SK-N-SH (cell line): ENCODE results near the gene USH1G. TPM values are rescaled to one million over a fixed set of nuclear protein-coding genes. Genes with fewer than 3 reads are reported as not detected.

ENCODE experiments used
- CTCF ChIA-PET: fragments of 300-600, 350-600 bp; formaldehyde crosslinking; extraction: SDS; loops from one replicate; lab custom pipeline; 2021; lab: Yijun Ruan, JAX
- POLR2A ChIA-PET: fragments of 350-600 bp; sonication (Branson Sonifier 250); formaldehyde crosslinking; extraction: SDS; loops from one replicate; lab custom pipeline; 2020; ENCODE audit warnings: antibody characterized with exemption, inconsistent platforms; lab: Yijun Ruan, JAX
- DNase-seq: peaks from one replicate; pipeline ENCODE4 v3.0.0; 2012
- H2AFZ ChIP-seq: fragments of 200-600 bp; sonication (generic); 2 replicates; pipeline ENCODE4 v1.8.1; 2016; ENCODE audit warnings: antibody characterized with exemption, mild to moderate bottlenecking, low read depth
- H3F3A ChIP-seq: fragments of 200-600 bp; sonication (generic); replicated peaks from 2 replicates; pipeline ENCODE3; 2016; ENCODE audit warnings: antibody characterized with exemption, mild to moderate bottlenecking; ENCODE audit not compliant: insufficient read depth
- H3K27ac ChIP-seq, 2 experiments: fragments of 200-500 bp in 1 of 2; fragments of 200-600 bp in 1 of 2; sonication (Bioruptor generic) in 1 of 2; sonication (generic), shearing (Covaris generic) in 1 of 2; 2 replicates each; pipeline versions ENCODE4 v1.5.1 to v1.6.1; 2014 to 2016; ENCODE audit warnings: low read depth in 2 of 2, inconsistent platforms in 1 of 2, low read length in 1 of 2, mild to moderate bottlenecking in 1 of 2, mixed read lengths in 1 of 2
- H3K27me3 ChIP-seq: fragments of 200-600 bp; sonication (generic), shearing (Covaris generic); 2 replicates; pipeline ENCODE4 v1.6.1; 2016; ENCODE audit warnings: mixed run types; ENCODE audit not compliant: insufficient read depth
- H3K36me3 ChIP-seq, 2 experiments: fragments of 200-500 bp in 1 of 2; fragments of 200-600 bp in 1 of 2; sonication (Bioruptor generic) in 1 of 2; sonication (generic) in 1 of 2; replicated peaks in 1 of 2; 2 replicates each; pipeline versions ENCODE3 to v1.5.1; 2014 to 2016; ENCODE audit warnings: low read length in 1 of 2, mild to moderate bottlenecking in 1 of 2; ENCODE audit not compliant: insufficient read depth in 2 of 2, control insufficient read depth in 1 of 2
- H3K4me1 ChIP-seq, 2 experiments: fragments of 200-500 bp in 1 of 2; fragments of 200-600 bp in 1 of 2; sonication (Bioruptor generic) in 1 of 2; sonication (generic), shearing (Covaris generic) in 1 of 2; 2 replicates each; pipeline versions ENCODE4 v1.5.1 to v1.6.1; 2014 to 2016; ENCODE audit warnings: low read depth in 1 of 2, low read length in 1 of 2, mixed run types in 1 of 2; ENCODE audit not compliant: insufficient read depth in 2 of 2, control insufficient read depth in 1 of 2
- H3K4me2 ChIP-seq: fragments of 200-600 bp; sonication (generic), shearing (Covaris generic); 2 replicates; pipeline ENCODE4 v1.6.1; 2017; ENCODE audit warnings: mixed run types
- H3K4me3 ChIP-seq, 2 experiments: fragments of 200-500 bp in 1 of 2; fragments of 200-600 bp in 1 of 2; sonication (Bioruptor generic) in 1 of 2; sonication (generic), shearing (Covaris generic) in 1 of 2; 2 replicates each; pipeline versions ENCODE4 v1.5.1 to v1.8.1; 2014 to 2016; ENCODE audit warnings: low read depth in 2 of 2, inconsistent platforms in 1 of 2, low read length in 1 of 2, mild to moderate bottlenecking in 1 of 2, mixed read lengths in 1 of 2, moderate library complexity in 1 of 2
- H3K79me2 ChIP-seq: fragments of 200-600 bp; sonication (generic); 2 replicates; pipeline ENCODE4 v1.8.1; 2017; ENCODE audit warnings: mild to moderate bottlenecking; ENCODE audit not compliant: insufficient read depth
- H3K9ac ChIP-seq: fragments of 200-600 bp; sonication (generic); 2 replicates; pipeline ENCODE4 v1.6.1; 2017; ENCODE audit warnings: mixed run types
- H3K9me2 ChIP-seq: fragments of 200-600 bp; sonication (generic); 2 replicates; pipeline ENCODE4 v1.6.1; 2017; ENCODE audit warnings: mixed run types
- H3K9me3 ChIP-seq: fragments of 200-600 bp; sonication (generic); 2 replicates; pipeline ENCODE4 v1.6.1; 2017; ENCODE audit warnings: mixed run types, mild to moderate bottlenecking, moderate library complexity
- H4K20me1 ChIP-seq: fragments of 200-600 bp; sonication (generic); 2 replicates; pipeline ENCODE4 v1.6.1; 2017; ENCODE audit warnings: mild to moderate bottlenecking, mixed run types; ENCODE audit not compliant: insufficient read depth
- CHD2 ChIP-seq: fragments of 150-350 bp; IDR thresholded peaks from 2 replicates; pipeline ENCODE4 v1.6.1; 2018; ENCODE audit warnings: low read length; ENCODE audit not compliant: partially characterized antibody
- EZH2phosphoT487 ChIP-seq: fragments of 200-600 bp; sonication (generic); IDR thresholded peaks from 2 replicates; pipeline ENCODE4 v1.6.1; 2017; ENCODE audit warnings: low read depth, mixed run types, mild to moderate bottlenecking, antibody characterized with exemption, moderate library complexity, borderline replicate concordance
- FOXJ3 ChIP-seq: sonication (generic); formaldehyde crosslinking; IDR thresholded peaks from 2 replicates; pipeline ENCODE4 v1.5.1; 2020; ENCODE audit warnings: mild to moderate bottlenecking, missing genetic modification reagents
- FOXM1 ChIP-seq: IDR thresholded peaks from 2 replicates; pipeline ENCODE4 v1.4.0; 2012; ENCODE audit warnings: low read depth, mild to moderate bottlenecking
- GABPA ChIP-seq: IDR thresholded peaks from 2 replicates; pipeline ENCODE4 v1.4.0; 2012; ENCODE audit warnings: low read depth, mild to moderate bottlenecking
- MAX ChIP-seq: IDR thresholded peaks from 2 replicates; pipeline ENCODE4 v1.4.0; 2012; ENCODE audit warnings: low read depth
- MEF2A ChIP-seq: IDR thresholded peaks from 2 replicates; pipeline ENCODE4 v1.4.0; 2012; ENCODE audit warnings: low read depth, borderline replicate concordance
- MXI1 ChIP-seq: IDR thresholded peaks from 2 replicates; pipeline ENCODE4 v1.6.1; 2012; ENCODE audit warnings: mild to moderate bottlenecking, low read depth, low read length, improper control_type of control experiment
- NFIC ChIP-seq: IDR thresholded peaks from 2 replicates; pipeline ENCODE4 v1.4.0; 2012; ENCODE audit warnings: borderline replicate concordance
- NRF1 ChIP-seq: IDR thresholded peaks from 2 replicates; pipeline ENCODE4 v1.6.1; 2012; ENCODE audit warnings: low read depth, mild to moderate bottlenecking, low read length
- RXRA ChIP-seq: IDR thresholded peaks from 2 replicates; pipeline ENCODE4 v1.4.0; 2012; ENCODE audit warnings: low read depth, mild to moderate bottlenecking, borderline replicate concordance
- SIN3A ChIP-seq: IDR thresholded peaks from 2 replicates; pipeline ENCODE4 v1.6.1; 2012; ENCODE audit warnings: low read depth, mild to moderate bottlenecking, low read length, moderate library complexity, borderline replicate concordance
- SMC3 ChIP-seq: IDR thresholded peaks from 2 replicates; pipeline ENCODE4 v1.6.1; 2012; ENCODE audit warnings: low read depth, low read length, improper control_type of control experiment
- ZBTB33 ChIP-seq: IDR thresholded peaks from 2 replicates; pipeline ENCODE4 v1.4.0; 2012; ENCODE audit warnings: low read depth, borderline replicate concordance
- WGBS: methylation state at CpG from one replicate; pipeline ENCODE4 v1.1.6; 2017; ENCODE audit warnings: low lambda C conversion rate; 5-methylcytosine and 5-hydroxymethylcytosine counted together
- polyA plus RNA-seq, 3 experiments: library from polyadenylated mRNA; depleted of rRNA; stranded (reverse); fragments of >200 nt; gene quantifications; 2 replicates each; pipeline ENCODE4 v1.2.3, GENCODE V29; 2012
- TF ChIP-seq, protein P1 (sequence below): IDR thresholded peaks from 2 replicates; pipeline ENCODE4 v1.6.1; 2012; ENCODE audit warnings: mild to moderate bottlenecking, low read depth, low read length, moderate library complexity
- TF ChIP-seq, protein P2 (sequence below): fragments of 200-600 bp; sonication (generic); IDR thresholded peaks from 2 replicates; pipeline ENCODE4 v1.6.1; 2017; ENCODE audit warnings: antibody characterized with exemption, mild to moderate bottlenecking, moderate library complexity

Gene USH1G
- polyA plus RNA-seq, 1 of the 3 experiments (the other 2 are of a cell fraction) = not detected

GRCh38 chr17:74953134-74953687 lies 30.2 kb upstream of the USH1G start (continued):
- TF ChIP-seq ZBTB33 (no peak), SMC3 (no peak), NFIC (no peak), NRF1 (no peak), GABPA (no peak), MAX (no peak), CHD2 (no peak), SIN3A (no peak), EZH2phosphoT487 (no peak)
- TF ChIP-seq, protein P1, sequence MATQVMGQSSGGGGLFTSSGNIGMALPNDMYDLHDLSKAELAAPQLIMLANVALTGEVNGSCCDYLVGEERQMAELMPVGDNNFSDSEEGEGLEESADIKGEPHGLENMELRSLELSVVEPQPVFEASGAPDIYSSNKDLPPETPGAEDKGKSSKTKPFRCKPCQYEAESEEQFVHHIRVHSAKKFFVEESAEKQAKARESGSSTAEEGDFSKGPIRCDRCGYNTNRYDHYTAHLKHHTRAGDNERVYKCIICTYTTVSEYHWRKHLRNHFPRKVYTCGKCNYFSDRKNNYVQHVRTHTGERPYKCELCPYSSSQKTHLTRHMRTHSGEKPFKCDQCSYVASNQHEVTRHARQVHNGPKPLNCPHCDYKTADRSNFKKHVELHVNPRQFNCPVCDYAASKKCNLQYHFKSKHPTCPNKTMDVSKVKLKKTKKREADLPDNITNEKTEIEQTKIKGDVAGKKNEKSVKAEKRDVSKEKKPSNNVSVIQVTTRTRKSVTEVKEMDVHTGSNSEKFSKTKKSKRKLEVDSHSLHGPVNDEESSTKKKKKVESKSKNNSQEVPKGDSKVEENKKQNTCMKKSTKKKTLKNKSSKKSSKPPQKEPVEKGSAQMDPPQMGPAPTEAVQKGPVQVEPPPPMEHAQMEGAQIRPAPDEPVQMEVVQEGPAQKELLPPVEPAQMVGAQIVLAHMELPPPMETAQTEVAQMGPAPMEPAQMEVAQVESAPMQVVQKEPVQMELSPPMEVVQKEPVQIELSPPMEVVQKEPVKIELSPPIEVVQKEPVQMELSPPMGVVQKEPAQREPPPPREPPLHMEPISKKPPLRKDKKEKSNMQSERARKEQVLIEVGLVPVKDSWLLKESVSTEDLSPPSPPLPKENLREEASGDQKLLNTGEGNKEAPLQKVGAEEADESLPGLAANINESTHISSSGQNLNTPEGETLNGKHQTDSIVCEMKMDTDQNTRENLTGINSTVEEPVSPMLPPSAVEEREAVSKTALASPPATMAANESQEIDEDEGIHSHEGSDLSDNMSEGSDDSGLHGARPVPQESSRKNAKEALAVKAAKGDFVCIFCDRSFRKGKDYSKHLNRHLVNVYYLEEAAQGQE = no peak
- TF ChIP-seq, all 33 proteins: peak for 0

GRCh38 chr17:74952431-74953133 lies 29.5 kb upstream of the USH1G start:
- 86% methylated on average over 17 of the region's 24 CpGs for WGBS
- H3K9me2 ChIP-seq = no peaks in the 10 kb centered on the region
- TF ChIP-seq MEF2A (no peak), MXI1 (no peak), FOXM1 (no peak), FOXJ3 (no peak), RXRA (no peak), MAX (no peak), SMC3 (no peak), CHD2 (no peak)
- TF ChIP-seq, protein P2, sequence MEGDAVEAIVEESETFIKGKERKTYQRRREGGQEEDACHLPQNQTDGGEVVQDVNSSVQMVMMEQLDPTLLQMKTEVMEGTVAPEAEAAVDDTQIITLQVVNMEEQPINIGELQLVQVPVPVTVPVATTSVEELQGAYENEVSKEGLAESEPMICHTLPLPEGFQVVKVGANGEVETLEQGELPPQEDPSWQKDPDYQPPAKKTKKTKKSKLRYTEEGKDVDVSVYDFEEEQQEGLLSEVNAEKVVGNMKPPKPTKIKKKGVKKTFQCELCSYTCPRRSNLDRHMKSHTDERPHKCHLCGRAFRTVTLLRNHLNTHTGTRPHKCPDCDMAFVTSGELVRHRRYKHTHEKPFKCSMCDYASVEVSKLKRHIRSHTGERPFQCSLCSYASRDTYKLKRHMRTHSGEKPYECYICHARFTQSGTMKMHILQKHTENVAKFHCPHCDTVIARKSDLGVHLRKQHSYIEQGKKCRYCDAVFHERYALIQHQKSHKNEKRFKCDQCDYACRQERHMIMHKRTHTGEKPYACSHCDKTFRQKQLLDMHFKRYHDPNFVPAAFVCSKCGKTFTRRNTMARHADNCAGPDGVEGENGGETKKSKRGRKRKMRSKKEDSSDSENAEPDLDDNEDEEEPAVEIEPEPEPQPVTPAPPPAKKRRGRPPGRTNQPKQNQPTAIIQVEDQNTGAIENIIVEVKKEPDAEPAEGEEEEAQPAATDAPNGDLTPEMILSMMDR = no peak
- TF ChIP-seq, protein P1 = no peak

More at GRCh38 chr17:74952431-74953133, 29.5 kb upstream of the USH1G start:
- Histone ChIP-seq H3K36me3 (no peaks in the 10 kb centered on the region), H2AFZ (no peak overlapping the region), H3K9me3 (no peaks in the 10 kb centered on the region), H3K27me3 (peaks cover 36% of the 10 kb centered on the region), H3F3A (no peaks in the 10 kb centered on the region), H3K9ac (no peak overlapping the region), H3K4me2 (no peak overlapping the region), H4K20me1 (no peaks in the 10 kb centered on the region), H3K79me2 (no peaks in the 10 kb centered on the region), H3K27ac (no peak overlapping the region), H3K4me3 (no peak overlapping the region), H3K4me1 (no peaks in the 10 kb centered on the region; a peak in 1 of 4 replicates)
- POLR2A ChIA-PET = no interaction called here
- no peak for DNase-seq
- CTCF ChIA-PET = interaction anchor here (1.0 to 10.7 kb wide), 4 partner anchors 9 to 87 kb away, joined by 3 to 104 read pairs (median 6); partner anchors contain the start of genes OTOP2 and USH1G
